HCT116 (cell line): ENCODE data around the gene NANOS1. TPM values are rescaled to one million over a fixed set of nuclear protein-coding genes. Genes with fewer than 3 reads are reported as not detected.

Experiments
- ATAC-seq: fragments of 200-7000 bp; cut with Tn5 transposase; 2 replicates; pipeline ENCODE4 v1.9.1; 2020; ENCODE audit warnings: mild to moderate bottlenecking, moderate library complexity
- BruUV-seq: library from RNA; stranded (reverse); fragments of 400-500 nt; replicated peaks from 2 replicates; lab custom pipeline; 2021; lab: Mats Ljungman, UMichigan
- CTCF ChIA-PET: fragments of 300-600 bp; sonication (Branson Sonifier 250); formaldehyde crosslinking; loops from one replicate; lab custom pipeline; 2021; ENCODE audit warnings: antibody characterized with exemption; lab: Charles Lee
- POLR2A ChIA-PET: fragments of 300-600, 350-600 bp; sonication (Branson Sonifier 250); formaldehyde crosslinking; loops from one replicate; lab custom pipeline; 2021; ENCODE audit warnings: antibody characterized with exemption; lab: Charles Lee
- RAD21 ChIA-PET, 2 experiments: fragments of 300-600 bp; sonication (Branson Sonifier 250); formaldehyde crosslinking; loops; one replicate each; lab custom pipeline; 2023; ENCODE audit warnings: low total read pairs in 2 of 2; ENCODE audit not compliant: uncharacterized antibody in 2 of 2, unreplicated experiment in 2 of 2, low non-redundant PET in 1 of 2; lab: Charles Lee
- DNase-seq: peaks from one replicate; pipeline ENCODE4 v3.0.0-alpha.2; 2010; ENCODE audit warnings: low read depth, low spot score
- H2AFZ ChIP-seq: fragments of 200-600 bp; shearing (Covaris generic), sonication (generic); 2 replicates; pipeline ENCODE4 v1.6.1; 2017; ENCODE audit warnings: low read depth, mixed run types, mixed read lengths, antibody characterized with exemption, low read length; ENCODE audit not compliant: poor library complexity, severe bottlenecking
- H3K27ac ChIP-seq: 2 replicates; pipeline ENCODE4 v1.5.1; 2012; ENCODE audit warnings: low read depth, low read length
- H3K27me3 ChIP-seq: fragments of 200-600 bp; sonication (generic); 2 replicates; pipeline ENCODE4 v1.6.1; 2016; ENCODE audit warnings: mixed run types, low read length, mixed read lengths; ENCODE audit not compliant: insufficient read depth
- H3K36me3 ChIP-seq, 2 experiments: fragments of 200-500 bp in 1 of 2; fragments of 200-600 bp in 1 of 2; sonication (Bioruptor generic) in 1 of 2; sonication (generic) in 1 of 2; 2 replicates each; pipeline versions ENCODE4 v1.5.1 to v1.6.1; 2014 to 2016; ENCODE audit warnings: low read length in 2 of 2, inconsistent platforms in 1 of 2, mixed read lengths in 1 of 2, mixed run types in 1 of 2; ENCODE audit not compliant: insufficient read depth in 2 of 2, control insufficient read depth in 1 of 2
- H3K4me1 ChIP-seq, 2 experiments: fragments of 200-600 bp in 1 of 2; sonication (generic) in 1 of 2; 2 replicates each; pipeline versions ENCODE4 v1.5.1 to v1.6.1; 2012 to 2017; ENCODE audit warnings: low read length in 2 of 2, inconsistent platforms in 1 of 2, mild to moderate bottlenecking in 1 of 2, mixed read lengths in 1 of 2, mixed run types in 1 of 2, moderate library complexity in 1 of 2; ENCODE audit not compliant: insufficient read depth in 2 of 2, control insufficient read depth in 1 of 2
- H3K4me2 ChIP-seq: fragments of 200-600 bp; sonication (generic); 2 replicates; pipeline ENCODE4 v1.6.1; 2017; ENCODE audit warnings: mixed run types, low read length, mixed read lengths
- H3K4me3 ChIP-seq, 2 experiments: fragments of 200-600 bp in 1 of 2; sonication (generic) in 1 of 2; replicated peaks in 1 of 2; 2 replicates each; pipeline ENCODE4 v1.5.1; 2011 to 2016; ENCODE audit warnings: low read length in 2 of 2, control low read depth in 1 of 2, low read depth in 1 of 2, mild to moderate bottlenecking in 1 of 2, mixed read lengths in 1 of 2, mixed run types in 1 of 2
- H3K79me2 ChIP-seq: fragments of 200-600 bp; sonication (generic); 2 replicates; pipeline ENCODE4 v1.6.1; 2017; ENCODE audit warnings: mild to moderate bottlenecking, mixed run types, low read length, moderate library complexity, mixed read lengths; ENCODE audit not compliant: insufficient read depth
- H3K9ac ChIP-seq: fragments of 200-600 bp; sonication (generic); 2 replicates; pipeline ENCODE4 v1.6.1; 2016; ENCODE audit warnings: low read length, mixed read lengths
- H3K9me2 ChIP-seq: fragments of 200-600 bp; sonication (generic), shearing (Covaris generic); 2 replicates; pipeline ENCODE4 v1.6.1; 2017; ENCODE audit warnings: mixed run types, mild to moderate bottlenecking, moderate library complexity; ENCODE audit not compliant: insufficient read depth
- H3K9me3 ChIP-seq, 2 experiments: fragments of 200-500 bp in 1 of 2; fragments of 200-600 bp in 1 of 2; sonication (Bioruptor generic) in 1 of 2; sonication (generic) in 1 of 2; 2 replicates each; pipeline ENCODE4 v1.6.1; 2014 to 2017; ENCODE audit warnings: low read length in 2 of 2, mixed read lengths in 2 of 2, inconsistent platforms in 1 of 2, low read depth in 1 of 2, mild to moderate bottlenecking in 1 of 2, mixed run types in 1 of 2, moderate library complexity in 1 of 2; ENCODE audit not compliant: control insufficient read depth in 1 of 2, insufficient read depth in 1 of 2
- H4K20me1 ChIP-seq: fragments of 200-600 bp; sonication (generic), shearing (Covaris generic); 2 replicates; pipeline ENCODE4 v1.6.1; 2017; ENCODE audit warnings: mixed run types, mild to moderate bottlenecking, moderate library complexity; ENCODE audit not compliant: insufficient read depth
- EGR1 ChIP-seq: IDR thresholded peaks from 2 replicates; pipeline ENCODE4 v1.6.1; 2012; ENCODE audit warnings: low read depth
- ELF1 ChIP-seq: IDR thresholded peaks from 2 replicates; pipeline ENCODE4 v1.6.1; 2012; ENCODE audit warnings: low read depth, borderline replicate concordance
- EZH2 ChIP-seq: fragments of 200-600 bp; sonication (generic); IDR thresholded peaks from 2 replicates; pipeline ENCODE4 v1.6.1; 2017; ENCODE audit warnings: antibody characterized with exemption, mixed run types
- EZH2phosphoT487 ChIP-seq: fragments of 200-600 bp; IDR thresholded peaks from 2 replicates; pipeline ENCODE4 v1.6.1; 2018; ENCODE audit warnings: antibody characterized with exemption, borderline replicate concordance
- FOSL1 ChIP-seq: IDR thresholded peaks from 2 replicates; pipeline ENCODE4 v1.6.1; 2012; ENCODE audit warnings: low read depth
- POLR2AphosphoS5 ChIP-seq: IDR thresholded peaks from 2 replicates; pipeline ENCODE4 v1.6.1; 2011; ENCODE audit warnings: mild to moderate bottlenecking, low read depth, low read length, moderate library complexity
- RAD21 ChIP-seq: IDR thresholded peaks from 2 replicates; pipeline ENCODE4 v1.6.1; 2012; ENCODE audit warnings: low read depth, mild to moderate bottlenecking
- SIN3A ChIP-seq: IDR thresholded peaks from 2 replicates; pipeline ENCODE4 v1.6.1; 2012; ENCODE audit warnings: low read depth
- SP1 ChIP-seq: IDR thresholded peaks from 2 replicates; pipeline ENCODE4 v1.6.1; 2012; ENCODE audit warnings: low read depth
- SRF ChIP-seq: IDR thresholded peaks from 2 replicates; pipeline ENCODE4 v1.6.1; 2012; ENCODE audit warnings: low read depth
- YY1 ChIP-seq: IDR thresholded peaks from 2 replicates; pipeline ENCODE4 v1.6.1; 2011; ENCODE audit warnings: low read length, low read depth, moderate library complexity, mild to moderate bottlenecking; ENCODE audit not compliant: insufficient replicate concordance; ENCODE audit errors: extremely low read depth
- ZNF274 ChIP-seq: fragments of 200-500 bp; sonication (Bioruptor generic); IDR thresholded peaks from 2 replicates; pipeline ENCODE4 v1.6.1; 2014; ENCODE audit warnings: mild to moderate bottlenecking, low read depth, low read length, inconsistent platforms
- intact Hi-C: fragments of 100-400 bp; cut with micrococcal nuclease; formaldehyde crosslinking; loops from 2 replicates; pipeline ENCODE4 v1.10.0; 2022
- total RNA-seq: library from RNA; stranded (reverse); gene quantifications from one replicate; pipeline ENCODE4 v1.2.1, GENCODE V29; 2021; ENCODE audit not compliant: unreplicated experiment
- TF ChIP-seq, protein P1 (sequence below), 3 experiments: fragments of 200-600 bp in 1 of 3; sonication (generic) in 1 of 3; IDR thresholded peaks in 2 of 3; conservative IDR thresholded peaks in 1 of 3; 2 replicates each; pipeline ENCODE4 v1.5.1; 2012 to 2017; ENCODE audit warnings: low read depth in 2 of 3, low read length in 2 of 3, antibody characterized with exemption in 1 of 3, borderline replicate concordance in 1 of 3, control low read depth in 1 of 3, mild to moderate bottlenecking in 1 of 3, mixed read lengths in 1 of 3, mixed run types in 1 of 3, moderate library complexity in 1 of 3; ENCODE audit not compliant: insufficient read depth in 1 of 3
- TF ChIP-seq, protein P2 (sequence below): IDR thresholded peaks from 2 replicates; pipeline ENCODE4 v1.6.1; 2012; ENCODE audit warnings: low read depth

The NANOS1 gene
- total RNA-seq, 1 experiment from 2014 or later = 1.5 TPM

DNA sequence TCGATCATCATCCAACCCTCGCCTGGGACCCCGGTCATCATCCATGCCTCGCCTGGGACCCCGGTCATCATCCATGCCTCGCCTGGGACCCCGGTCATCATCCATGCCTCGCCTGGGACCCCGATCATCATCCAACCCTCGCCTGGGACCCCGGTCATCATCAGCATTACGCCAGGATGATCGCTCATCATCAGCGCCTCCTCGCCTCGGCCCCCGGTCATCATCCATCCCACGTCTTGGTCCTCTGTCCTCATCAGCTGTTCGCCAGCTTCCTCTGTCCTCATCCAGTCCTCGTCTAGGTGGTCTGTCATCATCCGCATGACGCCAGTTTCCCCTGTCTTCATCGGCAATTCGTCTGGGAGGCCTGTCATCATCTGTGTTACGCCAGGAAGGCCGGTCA lies 12.7 kb downstream of the NANOS1 start:
- ChIA-PET CTCF (no interaction called here), POLR2A (no interaction called here)
- intact Hi-C loops = no loop called here
- Histone ChIP-seq H4K20me1 (peaks cover 53% of the 10 kb centered on the region), H3K9ac (no peak overlapping the region)
- no peak for TF ChIP-seq SIN3A
- TF ChIP-seq ZNF274 = no peak
- TF ChIP-seq YY1 = no peak
- TF ChIP-seq, all 23 proteins: peak for 0
- H3K27me3 ChIP-seq = no peaks in the 10 kb centered on the region
- H3K4me2 ChIP-seq = no peak overlapping the region
- no peak overlapping the region for H3K27ac ChIP-seq
- H3K4me3 ChIP-seq = no peak overlapping the region
- no peaks in the 10 kb centered on the region for H3K9me2 ChIP-seq
- H3K36me3 ChIP-seq = peaks cover 83 to 94% of the 10 kb centered on the region in 2 experiments
- RAD21 ChIA-PET = no interaction called here
- no peaks in the 10 kb centered on the region for H3K4me1 ChIP-seq
- ATAC-seq (no peak), DNase-seq (no peak)
- no peaks in the 10 kb centered on the region for H3K9me3 ChIP-seq
- BruUV-seq = TSS peak; percentile 94
- peaks cover 98% of the 10 kb centered on the region for H3K79me2 ChIP-seq
- no peak overlapping the region for H2AFZ ChIP-seq

DNA sequence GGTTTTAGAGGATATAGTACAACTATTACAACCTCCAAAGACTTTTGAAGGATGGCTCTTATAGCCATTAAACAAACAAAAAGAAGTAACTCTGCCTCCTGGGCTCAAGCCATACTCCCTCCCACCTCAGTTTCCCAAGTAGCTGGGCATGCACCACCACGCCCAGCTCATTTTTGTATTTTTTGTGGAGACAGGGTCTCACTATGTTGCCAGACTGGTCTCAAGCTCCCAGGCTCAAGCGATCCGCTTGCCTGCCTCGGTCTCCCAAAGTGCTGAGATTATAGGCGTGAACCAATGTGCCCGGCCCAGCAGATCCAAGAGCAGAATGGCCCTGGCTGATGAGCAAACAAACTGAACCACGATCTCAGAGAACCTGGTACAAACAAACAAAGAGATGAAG lies 16.0 kb downstream of the NANOS1 start:
- ChIA-PET CTCF (no interaction called here), POLR2A (no interaction called here)
- no peaks in the 10 kb centered on the region for H3K9me3 ChIP-seq

More for the DNA sequence above, 16.0 kb downstream of the NANOS1 start:
- Histone ChIP-seq H3K4me2 (no peak overlapping the region), H3K36me3 (peaks cover 81 to 95% of the 10 kb centered on the region in 2 experiments), H3K9me2 (no peaks in the 10 kb centered on the region), H3K9ac (no peak overlapping the region), H3K27ac (no peak overlapping the region), H2AFZ (no peak overlapping the region), H3K27me3 (no peaks in the 10 kb centered on the region), H3K79me2 (peaks cover 100% of the 10 kb centered on the region), H3K4me1 (no peaks in the 10 kb centered on the region), H3K4me3 (no peak overlapping the region), H4K20me1 (peaks cover 47% of the 10 kb centered on the region; the same call in 1 of the 2 replicates)
- no peak for ATAC-seq
- no peak for DNase-seq
- no peak for TF ChIP-seq EZH2
- no peak for TF ChIP-seq POLR2AphosphoS5
- TF ChIP-seq, protein P1, sequence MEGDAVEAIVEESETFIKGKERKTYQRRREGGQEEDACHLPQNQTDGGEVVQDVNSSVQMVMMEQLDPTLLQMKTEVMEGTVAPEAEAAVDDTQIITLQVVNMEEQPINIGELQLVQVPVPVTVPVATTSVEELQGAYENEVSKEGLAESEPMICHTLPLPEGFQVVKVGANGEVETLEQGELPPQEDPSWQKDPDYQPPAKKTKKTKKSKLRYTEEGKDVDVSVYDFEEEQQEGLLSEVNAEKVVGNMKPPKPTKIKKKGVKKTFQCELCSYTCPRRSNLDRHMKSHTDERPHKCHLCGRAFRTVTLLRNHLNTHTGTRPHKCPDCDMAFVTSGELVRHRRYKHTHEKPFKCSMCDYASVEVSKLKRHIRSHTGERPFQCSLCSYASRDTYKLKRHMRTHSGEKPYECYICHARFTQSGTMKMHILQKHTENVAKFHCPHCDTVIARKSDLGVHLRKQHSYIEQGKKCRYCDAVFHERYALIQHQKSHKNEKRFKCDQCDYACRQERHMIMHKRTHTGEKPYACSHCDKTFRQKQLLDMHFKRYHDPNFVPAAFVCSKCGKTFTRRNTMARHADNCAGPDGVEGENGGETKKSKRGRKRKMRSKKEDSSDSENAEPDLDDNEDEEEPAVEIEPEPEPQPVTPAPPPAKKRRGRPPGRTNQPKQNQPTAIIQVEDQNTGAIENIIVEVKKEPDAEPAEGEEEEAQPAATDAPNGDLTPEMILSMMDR (IDR thresholded peaks at IDR 0.05 in 2 of 3, conservative IDR thresholded peaks at IDR 0.05 in 1 of 3; ENCODE audit: borderline replicate concordance in 1 of 3, insufficient read depth in 1 of 3, low read depth in 2 of 3, low read length in 2 of 3) = no peak
- no peak for TF ChIP-seq RAD21
- no peak for TF ChIP-seq ZNF274
- TF ChIP-seq EGR1 = no peak
- no peak for TF ChIP-seq ELF1
- no peak for TF ChIP-seq SIN3A
- TF ChIP-seq EZH2phosphoT487 = no peak
- no peak for TF ChIP-seq SRF
- TF ChIP-seq, protein P2, sequence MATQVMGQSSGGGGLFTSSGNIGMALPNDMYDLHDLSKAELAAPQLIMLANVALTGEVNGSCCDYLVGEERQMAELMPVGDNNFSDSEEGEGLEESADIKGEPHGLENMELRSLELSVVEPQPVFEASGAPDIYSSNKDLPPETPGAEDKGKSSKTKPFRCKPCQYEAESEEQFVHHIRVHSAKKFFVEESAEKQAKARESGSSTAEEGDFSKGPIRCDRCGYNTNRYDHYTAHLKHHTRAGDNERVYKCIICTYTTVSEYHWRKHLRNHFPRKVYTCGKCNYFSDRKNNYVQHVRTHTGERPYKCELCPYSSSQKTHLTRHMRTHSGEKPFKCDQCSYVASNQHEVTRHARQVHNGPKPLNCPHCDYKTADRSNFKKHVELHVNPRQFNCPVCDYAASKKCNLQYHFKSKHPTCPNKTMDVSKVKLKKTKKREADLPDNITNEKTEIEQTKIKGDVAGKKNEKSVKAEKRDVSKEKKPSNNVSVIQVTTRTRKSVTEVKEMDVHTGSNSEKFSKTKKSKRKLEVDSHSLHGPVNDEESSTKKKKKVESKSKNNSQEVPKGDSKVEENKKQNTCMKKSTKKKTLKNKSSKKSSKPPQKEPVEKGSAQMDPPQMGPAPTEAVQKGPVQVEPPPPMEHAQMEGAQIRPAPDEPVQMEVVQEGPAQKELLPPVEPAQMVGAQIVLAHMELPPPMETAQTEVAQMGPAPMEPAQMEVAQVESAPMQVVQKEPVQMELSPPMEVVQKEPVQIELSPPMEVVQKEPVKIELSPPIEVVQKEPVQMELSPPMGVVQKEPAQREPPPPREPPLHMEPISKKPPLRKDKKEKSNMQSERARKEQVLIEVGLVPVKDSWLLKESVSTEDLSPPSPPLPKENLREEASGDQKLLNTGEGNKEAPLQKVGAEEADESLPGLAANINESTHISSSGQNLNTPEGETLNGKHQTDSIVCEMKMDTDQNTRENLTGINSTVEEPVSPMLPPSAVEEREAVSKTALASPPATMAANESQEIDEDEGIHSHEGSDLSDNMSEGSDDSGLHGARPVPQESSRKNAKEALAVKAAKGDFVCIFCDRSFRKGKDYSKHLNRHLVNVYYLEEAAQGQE = no peak
- TF ChIP-seq FOSL1 = no peak
- no peak for TF ChIP-seq SP1
- RAD21 ChIA-PET = no interaction called here
- BruUV-seq = no TSS peak
- intact Hi-C loops = no loop called here
